Measurements from ENCODE around the gene SALL4. TPM values are rescaled to one million over a fixed set of nuclear protein-coding genes. Genes with fewer than 3 reads are reported as not detected.

Gene SALL4
- total RNA-seq (2014; rRNA removed; shearing (Covaris generic)) = 218 and 227 TPM in 2 replicates
- polyA plus RNA-seq (2016; fragmentation: Nextera tagmentation; extraction: Ambion mirVana) = 122 and 123 TPM in 2 replicates
- long read RNA-seq, full-length matches to known transcripts = 16 of 38 reads
- long read RNA-seq, partial matches to known transcripts = 10 of 38 reads
- long read RNA-seq, other reads (novel, unspliced or antisense) = 12 of 38 reads

DNA sequence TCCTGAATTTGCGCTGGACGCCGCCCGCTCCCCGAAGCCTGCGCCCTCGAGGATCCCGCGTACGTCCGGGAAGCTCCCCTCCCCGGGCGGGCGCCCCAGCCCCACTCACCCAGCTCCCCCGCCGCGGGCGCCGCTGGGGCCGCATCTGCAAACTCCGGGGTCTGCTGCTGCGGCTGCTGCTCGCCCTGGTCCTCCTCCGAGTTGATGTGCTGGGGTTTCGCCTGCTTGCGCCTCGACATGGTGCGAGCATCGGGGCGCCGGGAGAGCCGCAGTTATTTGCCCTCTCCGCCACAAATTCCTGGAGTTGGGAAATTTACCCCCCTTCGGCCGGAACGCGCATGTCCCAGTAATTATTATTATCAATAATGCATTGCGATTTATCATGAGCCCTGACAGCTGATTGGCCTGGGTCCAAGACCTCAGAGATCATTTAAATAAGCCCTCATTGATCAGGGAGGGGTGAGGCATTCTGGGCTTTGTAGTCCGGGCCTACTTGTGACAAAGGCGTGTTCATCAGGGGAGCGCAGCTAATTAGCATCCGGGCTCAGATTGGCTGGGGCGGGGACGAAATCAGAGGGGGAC lies at the start of gene SALL4:
SALL4 (minus strand) TSS at position 352 of the 582 bp plus-strand sequence; CDS start at position 239, 113 bp downstream.
- peaks cover 29% of the 10 kb centered on the region for H3K4me1 Mint-ChIP-seq
- peaks cover 22% of the 10 kb centered on the region for H3K27me3 Mint-ChIP-seq (ENCODE audit: insufficient read depth, low read depth, poor library complexity)
- Histone ChIP-seq H3K4me2 (peak within 1 kb of the TSS; percentile 80), H3K9me2 (ENCODE audit: insufficient read depth) (no peaks in the 10 kb centered on the region), H3K27me3 (ENCODE audit: insufficient read depth) (no peaks in the 10 kb centered on the region), H3K4me1 (ENCODE audit: insufficient read depth) (peaks cover 8% of the 10 kb centered on the region), H3F3A (replicated peaks; ENCODE audit: low read depth) (no peaks in the 10 kb centered on the region), H2AFZ (no peak within 1 kb of the TSS), H3K4me3 (peak within 1 kb of the TSS; percentile 76), H3K27ac (ENCODE audit: low read depth) (peak within 1 kb of the TSS; percentile 97), H3K79me2 (replicated peaks; ENCODE audit: insufficient read depth) (peaks cover 46% of the 10 kb centered on the region), H3K36me3 (ENCODE audit: insufficient read depth) (no peaks in the 10 kb centered on the region), H4K20me1 (replicated peaks; ENCODE audit: insufficient read depth) (no peaks in the 10 kb centered on the region)
- H3K36me3 Mint-ChIP-seq (ENCODE audit: low read depth) = peaks cover 16% of the 10 kb centered on the region
- DNase-seq (ENCODE audit: low spot score) (peak; percentile 99), ATAC-seq (peak; percentile 72)
- no peaks in the 10 kb centered on the region for H3K9me3 Mint-ChIP-seq
- peak within 1 kb of the TSS; percentile 97 for H3K4me3 Mint-ChIP-seq
- TF ChIP-seq, protein P1, sequence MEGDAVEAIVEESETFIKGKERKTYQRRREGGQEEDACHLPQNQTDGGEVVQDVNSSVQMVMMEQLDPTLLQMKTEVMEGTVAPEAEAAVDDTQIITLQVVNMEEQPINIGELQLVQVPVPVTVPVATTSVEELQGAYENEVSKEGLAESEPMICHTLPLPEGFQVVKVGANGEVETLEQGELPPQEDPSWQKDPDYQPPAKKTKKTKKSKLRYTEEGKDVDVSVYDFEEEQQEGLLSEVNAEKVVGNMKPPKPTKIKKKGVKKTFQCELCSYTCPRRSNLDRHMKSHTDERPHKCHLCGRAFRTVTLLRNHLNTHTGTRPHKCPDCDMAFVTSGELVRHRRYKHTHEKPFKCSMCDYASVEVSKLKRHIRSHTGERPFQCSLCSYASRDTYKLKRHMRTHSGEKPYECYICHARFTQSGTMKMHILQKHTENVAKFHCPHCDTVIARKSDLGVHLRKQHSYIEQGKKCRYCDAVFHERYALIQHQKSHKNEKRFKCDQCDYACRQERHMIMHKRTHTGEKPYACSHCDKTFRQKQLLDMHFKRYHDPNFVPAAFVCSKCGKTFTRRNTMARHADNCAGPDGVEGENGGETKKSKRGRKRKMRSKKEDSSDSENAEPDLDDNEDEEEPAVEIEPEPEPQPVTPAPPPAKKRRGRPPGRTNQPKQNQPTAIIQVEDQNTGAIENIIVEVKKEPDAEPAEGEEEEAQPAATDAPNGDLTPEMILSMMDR (conservative IDR thresholded peaks at IDR 0.05; ENCODE audit: low read depth in 2 of 2) = no peak
- TF ChIP-seq STAT1 (IDR thresholded peaks at IDR 0.05; ENCODE audit: unreplicated experiment) = no peak
- peak; percentile 69 for TF ChIP-seq CREB1 (CRISPR knock-in tag; IDR thresholded peaks at IDR 0.05; ENCODE audit: low read depth)
- TF ChIP-seq, protein P2, sequence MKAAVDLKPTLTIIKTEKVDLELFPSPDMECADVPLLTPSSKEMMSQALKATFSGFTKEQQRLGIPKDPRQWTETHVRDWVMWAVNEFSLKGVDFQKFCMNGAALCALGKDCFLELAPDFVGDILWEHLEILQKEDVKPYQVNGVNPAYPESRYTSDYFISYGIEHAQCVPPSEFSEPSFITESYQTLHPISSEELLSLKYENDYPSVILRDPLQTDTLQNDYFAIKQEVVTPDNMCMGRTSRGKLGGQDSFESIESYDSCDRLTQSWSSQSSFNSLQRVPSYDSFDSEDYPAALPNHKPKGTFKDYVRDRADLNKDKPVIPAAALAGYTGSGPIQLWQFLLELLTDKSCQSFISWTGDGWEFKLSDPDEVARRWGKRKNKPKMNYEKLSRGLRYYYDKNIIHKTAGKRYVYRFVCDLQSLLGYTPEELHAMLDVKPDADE (IDR thresholded peaks at IDR 0.05) = peak; percentile 75; the same call in 1 of the 2 replicates
- no peak for TF ChIP-seq ZNF331 (CRISPR knock-in tag; IDR thresholded peaks at IDR 0.05; ENCODE audit: low read depth)
- TF ChIP-seq, protein P3, sequence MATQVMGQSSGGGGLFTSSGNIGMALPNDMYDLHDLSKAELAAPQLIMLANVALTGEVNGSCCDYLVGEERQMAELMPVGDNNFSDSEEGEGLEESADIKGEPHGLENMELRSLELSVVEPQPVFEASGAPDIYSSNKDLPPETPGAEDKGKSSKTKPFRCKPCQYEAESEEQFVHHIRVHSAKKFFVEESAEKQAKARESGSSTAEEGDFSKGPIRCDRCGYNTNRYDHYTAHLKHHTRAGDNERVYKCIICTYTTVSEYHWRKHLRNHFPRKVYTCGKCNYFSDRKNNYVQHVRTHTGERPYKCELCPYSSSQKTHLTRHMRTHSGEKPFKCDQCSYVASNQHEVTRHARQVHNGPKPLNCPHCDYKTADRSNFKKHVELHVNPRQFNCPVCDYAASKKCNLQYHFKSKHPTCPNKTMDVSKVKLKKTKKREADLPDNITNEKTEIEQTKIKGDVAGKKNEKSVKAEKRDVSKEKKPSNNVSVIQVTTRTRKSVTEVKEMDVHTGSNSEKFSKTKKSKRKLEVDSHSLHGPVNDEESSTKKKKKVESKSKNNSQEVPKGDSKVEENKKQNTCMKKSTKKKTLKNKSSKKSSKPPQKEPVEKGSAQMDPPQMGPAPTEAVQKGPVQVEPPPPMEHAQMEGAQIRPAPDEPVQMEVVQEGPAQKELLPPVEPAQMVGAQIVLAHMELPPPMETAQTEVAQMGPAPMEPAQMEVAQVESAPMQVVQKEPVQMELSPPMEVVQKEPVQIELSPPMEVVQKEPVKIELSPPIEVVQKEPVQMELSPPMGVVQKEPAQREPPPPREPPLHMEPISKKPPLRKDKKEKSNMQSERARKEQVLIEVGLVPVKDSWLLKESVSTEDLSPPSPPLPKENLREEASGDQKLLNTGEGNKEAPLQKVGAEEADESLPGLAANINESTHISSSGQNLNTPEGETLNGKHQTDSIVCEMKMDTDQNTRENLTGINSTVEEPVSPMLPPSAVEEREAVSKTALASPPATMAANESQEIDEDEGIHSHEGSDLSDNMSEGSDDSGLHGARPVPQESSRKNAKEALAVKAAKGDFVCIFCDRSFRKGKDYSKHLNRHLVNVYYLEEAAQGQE (IDR thresholded peaks at IDR 0.05; ENCODE audit: unreplicated experiment) = no peak
- TF ChIP-seq ZNF114 (CRISPR knock-in tag; IDR thresholded peaks at IDR 0.05) = no peak
- peak; percentile 48; the same call in 1 of the 2 replicates for TF ChIP-seq NANOG (IDR thresholded peaks at IDR 0.05; ENCODE audit: borderline replicate concordance)
- TF ChIP-seq EZH2 (IDR thresholded peaks at IDR 0.05; ENCODE audit: low read depth, unreplicated experiment) = no peak
- TF ChIP-seq POLR2AphosphoS5 (IDR thresholded peaks at IDR 0.05; ENCODE audit: low read depth) = peak; percentile 61
- no peak for TF ChIP-seq EZH2phosphoT487 (IDR thresholded peaks at IDR 0.05; ENCODE audit: unreplicated experiment)
- no peak for TF ChIP-seq JUNB (IDR thresholded peaks at IDR 0.05; ENCODE audit: unreplicated experiment)
- TF ChIP-seq, protein P4, sequence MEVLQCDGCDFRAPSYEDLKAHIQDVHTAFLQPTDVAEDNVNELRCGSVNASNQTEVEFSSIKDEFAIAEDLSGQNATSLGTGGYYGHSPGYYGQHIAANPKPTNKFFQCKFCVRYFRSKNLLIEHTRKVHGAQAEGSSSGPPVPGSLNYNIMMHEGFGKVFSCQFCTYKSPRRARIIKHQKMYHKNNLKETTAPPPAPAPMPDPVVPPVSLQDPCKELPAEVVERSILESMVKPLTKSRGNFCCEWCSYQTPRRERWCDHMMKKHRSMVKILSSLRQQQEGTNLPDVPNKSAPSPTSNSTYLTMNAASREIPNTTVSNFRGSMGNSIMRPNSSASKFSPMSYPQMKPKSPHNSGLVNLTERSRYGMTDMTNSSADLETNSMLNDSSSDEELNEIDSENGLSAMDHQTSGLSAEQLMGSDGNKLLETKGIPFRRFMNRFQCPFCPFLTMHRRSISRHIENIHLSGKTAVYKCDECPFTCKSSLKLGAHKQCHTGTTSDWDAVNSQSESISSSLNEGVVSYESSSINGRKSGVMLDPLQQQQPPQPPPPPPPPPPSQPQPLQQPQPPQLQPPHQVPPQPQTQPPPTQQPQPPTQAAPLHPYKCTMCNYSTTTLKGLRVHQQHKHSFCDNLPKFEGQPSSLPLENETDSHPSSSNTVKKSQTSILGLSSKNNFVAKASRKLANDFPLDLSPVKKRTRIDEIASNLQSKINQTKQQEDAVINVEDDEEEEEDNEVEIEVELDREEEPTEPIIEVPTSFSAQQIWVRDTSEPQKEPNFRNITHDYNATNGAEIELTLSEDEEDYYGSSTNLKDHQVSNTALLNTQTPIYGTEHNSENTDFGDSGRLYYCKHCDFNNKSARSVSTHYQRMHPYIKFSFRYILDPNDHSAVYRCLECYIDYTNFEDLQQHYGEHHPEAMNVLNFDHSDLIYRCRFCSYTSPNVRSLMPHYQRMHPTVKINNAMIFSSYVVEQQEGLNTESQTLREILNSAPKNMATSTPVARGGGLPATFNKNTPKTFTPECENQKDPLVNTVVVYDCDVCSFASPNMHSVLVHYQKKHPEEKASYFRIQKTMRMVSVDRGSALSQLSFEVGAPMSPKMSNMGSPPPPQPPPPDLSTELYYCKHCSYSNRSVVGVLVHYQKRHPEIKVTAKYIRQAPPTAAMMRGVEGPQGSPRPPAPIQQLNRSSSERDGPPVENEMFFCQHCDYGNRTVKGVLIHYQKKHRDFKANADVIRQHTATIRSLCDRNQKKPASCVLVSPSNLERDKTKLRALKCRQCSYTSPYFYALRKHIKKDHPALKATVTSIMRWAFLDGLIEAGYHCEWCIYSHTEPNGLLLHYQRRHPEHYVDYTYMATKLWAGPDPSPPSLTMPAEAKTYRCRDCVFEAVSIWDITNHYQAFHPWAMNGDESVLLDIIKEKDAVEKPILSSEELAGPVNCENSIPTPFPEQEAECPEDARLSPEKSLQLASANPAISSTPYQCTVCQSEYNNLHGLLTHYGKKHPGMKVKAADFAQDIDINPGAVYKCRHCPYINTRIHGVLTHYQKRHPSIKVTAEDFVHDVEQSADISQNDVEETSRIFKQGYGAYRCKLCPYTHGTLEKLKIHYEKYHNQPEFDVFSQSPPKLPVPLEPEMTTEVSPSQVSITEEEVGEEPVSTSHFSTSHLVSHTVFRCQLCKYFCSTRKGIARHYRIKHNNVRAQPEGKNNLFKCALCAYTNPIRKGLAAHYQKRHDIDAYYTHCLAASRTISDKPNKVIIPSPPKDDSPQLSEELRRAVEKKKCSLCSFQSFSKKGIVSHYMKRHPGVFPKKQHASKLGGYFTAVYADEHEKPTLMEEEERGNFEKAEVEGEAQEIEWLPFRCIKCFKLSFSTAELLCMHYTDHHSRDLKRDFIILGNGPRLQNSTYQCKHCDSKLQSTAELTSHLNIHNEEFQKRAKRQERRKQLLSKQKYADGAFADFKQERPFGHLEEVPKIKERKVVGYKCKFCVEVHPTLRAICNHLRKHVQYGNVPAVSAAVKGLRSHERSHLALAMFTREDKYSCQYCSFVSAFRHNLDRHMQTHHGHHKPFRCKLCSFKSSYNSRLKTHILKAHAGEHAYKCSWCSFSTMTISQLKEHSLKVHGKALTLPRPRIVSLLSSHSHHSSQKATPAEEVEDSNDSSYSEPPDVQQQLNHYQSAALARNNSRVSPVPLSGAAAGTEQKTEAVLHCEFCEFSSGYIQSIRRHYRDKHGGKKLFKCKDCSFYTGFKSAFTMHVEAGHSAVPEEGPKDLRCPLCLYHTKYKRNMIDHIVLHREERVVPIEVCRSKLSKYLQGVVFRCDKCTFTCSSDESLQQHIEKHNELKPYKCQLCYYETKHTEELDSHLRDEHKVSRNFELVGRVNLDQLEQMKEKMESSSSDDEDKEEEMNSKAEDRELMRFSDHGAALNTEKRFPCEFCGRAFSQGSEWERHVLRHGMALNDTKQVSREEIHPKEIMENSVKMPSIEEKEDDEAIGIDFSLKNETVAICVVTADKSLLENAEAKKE (CRISPR knock-in tag; IDR thresholded peaks at IDR 0.05) = no peak
- H3K27ac Mint-ChIP-seq = peak within 1 kb of the TSS; percentile 98

Measured in GM23338 (cell line).